ENCODE measurements around the gene RIOX2. TPM values are rescaled to one million over a fixed set of nuclear protein-coding genes. Genes with fewer than 3 reads are reported as not detected.

The RIOX2 gene
- total and polyA plus RNA-seq, 2 of the 8 experiments (the other 6 are each of a cell fraction or from before 2014, with no cell fraction given): 3.8 to 16.4 TPM

DNA sequence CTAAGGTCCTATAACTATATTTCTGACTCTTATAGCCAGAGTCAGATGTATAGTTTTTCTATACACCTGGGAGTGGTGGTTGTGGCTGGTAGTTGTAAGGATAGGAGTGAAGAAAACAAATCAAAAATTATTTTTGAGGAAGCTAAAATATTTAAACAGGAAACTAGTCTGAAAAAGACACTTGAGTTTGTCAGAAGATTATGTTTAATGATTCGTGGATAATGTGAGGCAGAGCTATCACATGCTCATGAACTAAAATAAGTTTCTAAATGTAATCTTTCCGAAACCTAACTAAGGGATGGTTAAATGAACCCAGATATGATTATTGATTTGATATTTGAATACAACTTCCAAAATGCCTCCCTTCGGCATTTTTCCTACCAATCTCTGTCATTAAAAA is 32.5 kb upstream of the RIOX2 start:
- H4K8ac ChIP-seq (ENCODE audit: extremely low read depth, insufficient read depth, low read length): no peak overlapping the region
- H2BK12ac ChIP-seq (ENCODE audit: low read depth, low read length): no peak overlapping the region
- H3K18ac ChIP-seq (ENCODE audit: extremely low read depth, low read length): no peak overlapping the region
- H3K14ac ChIP-seq (ENCODE audit: insufficient read length): no peak overlapping the region
- WGBS, 2 experiments (ENCODE audit: extremely low coverage in 1 of 2, insufficient coverage in 1 of 2, insufficient read length in 1 of 2, insufficient replicate concordance in 2 of 2, low coverage in 1 of 2, low lambda C conversion rate in 2 of 2, missing lambda C conversion rate in 1 of 2): 90% methylated on average over 3 of the region's 3 CpGs; no CpG with 5 or more reads in 1 of the 2 experiments
- no peaks in the 10 kb centered on the region for H3K79me2 ChIP-seq (ENCODE audit: control insufficient read depth in 1 of 2, insufficient read depth in 2 of 2, low read length in 2 of 2)
- no peak for FAIRE-seq
- H4K20me1 ChIP-seq (replicated peaks in 1 of 2; ENCODE audit: control insufficient read depth in 1 of 2, insufficient read depth in 2 of 2, low read length in 2 of 2): no peaks in the 10 kb centered on the region
- H2BK20ac ChIP-seq (ENCODE audit: low read length): no peak overlapping the region
- no peak overlapping the region for H3K56ac ChIP-seq (replicated peaks; ENCODE audit: insufficient read length, low read depth, low read length)
- H3K4me1 ChIP-seq (replicated peaks in 1 of 4; ENCODE audit: control insufficient read depth in 3 of 4, insufficient read depth in 4 of 4, low read length in 3 of 4): no peaks in the 10 kb centered on the region
- no peaks in the 10 kb centered on the region for H3K36me3 ChIP-seq (ENCODE audit: control insufficient read depth in 2 of 4, insufficient read depth in 4 of 4, low read length in 3 of 4)
- CTCF ChIA-PET (ENCODE audit: partially characterized antibody): interaction anchor here (1.2 kb wide), 1 partner anchor 14 kb away, joined by 3 read pairs; no protein-coding TSS in a partner anchor
- H3K27me3 ChIP-seq (replicated peaks in 1 of 4; ENCODE audit: control insufficient read depth in 3 of 4, extremely low read depth in 1 of 4, insufficient read depth in 3 of 4, low read length in 3 of 4): peaks cover 0 to 2% (median 0%) of the 10 kb centered on the region in 4 experiments; a peak in 1 of 7 replicates
- H3K4me2 ChIP-seq (ENCODE audit: insufficient read depth in 1 of 2, low read depth in 2 of 2, low read length in 2 of 2): no peak overlapping the region
- H3K9me3 ChIP-seq (ENCODE audit: insufficient read depth in 2 of 2, low read depth in 1 of 2, low read length in 1 of 2): no peaks in the 10 kb centered on the region
- POLR2A ChIA-PET (ENCODE audit: partially characterized antibody): interaction anchor here (0.6 kb wide), 1 partner anchor 16 kb away, joined by 3 read pairs; no protein-coding TSS in a partner anchor
- H2BK120ac ChIP-seq (replicated peaks; ENCODE audit: low read depth, low read length): no peak overlapping the region
- H4K91ac ChIP-seq (replicated peaks; ENCODE audit: insufficient read length, low read length): no peak overlapping the region
- no peak overlapping the region for H3K23ac ChIP-seq (ENCODE audit: insufficient read length)
- H3K27ac ChIP-seq (ENCODE audit: low read depth, low read length): no peak overlapping the region
- no peak overlapping the region for H2BK15ac ChIP-seq (ENCODE audit: low read length)
- H2AK5ac ChIP-seq (ENCODE audit: low read depth, low read length): no peak overlapping the region
- no peaks in the 10 kb centered on the region for H3K79me1 ChIP-seq (ENCODE audit: low read depth, low read length)
- H3K9ac ChIP-seq (replicated peaks in 1 of 4; ENCODE audit: extremely low read depth in 1 of 4, low read depth in 3 of 4, low read length in 3 of 4): no peak overlapping the region
- no peak overlapping the region for H2AFZ ChIP-seq (ENCODE audit: low read length)
- H3K23me2 ChIP-seq (ENCODE audit: low read depth, low read length): no peaks in the 10 kb centered on the region
- no peak overlapping the region for H4K5ac ChIP-seq (ENCODE audit: insufficient read length, low read depth, low read length)
- no peak overlapping the region for H3K4me3 ChIP-seq (ENCODE audit: extremely low read depth in 1 of 4, insufficient read depth in 2 of 4, low read depth in 3 of 4, low read length in 4 of 4)
- DNase-seq (ENCODE audit: low read depth in 1 of 2, low spot score in 2 of 2): no peak
- no peak overlapping the region for H3K4ac ChIP-seq (replicated peaks; ENCODE audit: insufficient read length, low read depth, low read length)
- no peak overlapping the region for H2BK5ac ChIP-seq (ENCODE audit: low read depth, low read length)
- no peak for TF ChIP-seq BACH1 (IDR thresholded peaks at IDR 0.05; ENCODE audit: low read length)
- TF ChIP-seq RNF2 (IDR thresholded peaks at IDR 0.05; ENCODE audit: borderline replicate concordance, low read depth, low read length, missing control alignments, poor library complexity, severe bottlenecking): no peak
- TF ChIP-seq RBBP5 (IDR thresholded peaks at IDR 0.05; ENCODE audit: borderline replicate concordance, low read depth, low read length): no peak
- no peak for TF ChIP-seq CHD1 (IDR thresholded peaks at IDR 0.05; ENCODE audit: low read depth, low read length)
- no peak for TF ChIP-seq JUN (IDR thresholded peaks at IDR 0.05; ENCODE audit: low read depth, low read length)
- no peak for TF ChIP-seq SIX5 (IDR thresholded peaks at IDR 0.05; ENCODE audit: low read depth, low read length)
- TF ChIP-seq ATF3 (IDR thresholded peaks at IDR 0.05; ENCODE audit: insufficient read depth, low read depth, low read length): no peak
- no peak for TF ChIP-seq EGR1 (IDR thresholded peaks at IDR 0.05; ENCODE audit: borderline replicate concordance, low read depth, low read length)
- TF ChIP-seq SUZ12 (IDR thresholded peaks at IDR 0.05; ENCODE audit: low read length): no peak
- no peak for TF ChIP-seq CEBPB (IDR thresholded peaks at IDR 0.05; ENCODE audit: low read depth, low read length)
- no peak for TF ChIP-seq KDM4A (IDR thresholded peaks at IDR 0.05; ENCODE audit: low read depth, low read length, severe bottlenecking)
- TF ChIP-seq NRF1 (IDR thresholded peaks at IDR 0.05; ENCODE audit: low read depth, low read length): no peak
- no peak for TF ChIP-seq EP300 (IDR thresholded peaks at IDR 0.05; ENCODE audit: borderline replicate concordance in 1 of 2, low read depth in 2 of 2, low read length in 2 of 2)
